ENCODE data around the gene TMEM86B.

TMEM86B gene

DNA sequence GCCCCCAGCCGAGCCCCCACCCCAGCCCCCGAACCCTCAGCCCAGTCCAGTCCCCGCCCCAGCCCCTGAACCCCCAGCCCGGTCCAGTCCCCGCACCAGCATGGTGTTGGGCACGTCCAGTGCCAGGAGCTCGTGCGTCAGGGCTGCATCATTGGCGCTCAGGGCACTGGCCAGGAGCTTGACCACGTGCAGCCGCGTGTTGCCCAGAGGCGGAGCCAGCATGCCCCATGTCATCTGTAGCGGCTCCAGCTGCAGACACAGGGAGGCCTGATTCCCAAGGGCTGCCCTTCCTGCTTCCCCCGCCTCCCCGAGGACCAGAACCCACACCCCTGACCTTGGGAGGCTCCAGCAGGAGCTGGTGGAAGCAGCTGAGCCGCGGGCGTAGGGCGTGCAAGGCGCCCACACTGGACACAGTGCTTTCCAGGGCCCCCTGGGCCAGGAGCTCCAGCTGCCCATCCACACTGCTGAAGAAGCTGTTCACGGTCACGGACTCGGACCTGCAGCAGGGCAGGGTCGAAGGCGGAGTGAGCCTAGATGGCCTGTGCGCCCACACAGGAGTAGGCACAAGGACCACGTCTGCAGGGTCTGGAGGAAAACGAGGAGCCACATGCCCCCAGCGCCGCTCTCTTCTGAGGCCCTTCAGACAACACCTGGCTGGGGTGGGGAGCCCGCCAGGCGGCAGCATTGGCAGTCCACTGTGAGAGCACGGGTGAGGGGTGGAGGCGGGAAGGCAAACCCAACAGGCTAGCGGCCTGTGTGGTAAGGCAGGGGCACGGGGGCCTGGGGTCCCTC, 12.8 kb upstream of the TMEM86B start:
- H3K4me1 Mint-ChIP-seq: peaks cover 4% of the 10 kb centered on the region
- no peaks in the 10 kb centered on the region for H3K9me3 Mint-ChIP-seq
- no peak overlapping the region for H3K4me3 Mint-ChIP-seq
- DNase-seq (ENCODE audit: low spot score in 2 of 2): no peak
- no peak overlapping the region for H3K27ac Mint-ChIP-seq
- no peak for ATAC-seq (ENCODE audit: low read depth)
- H3K27me3 Mint-ChIP-seq: no peaks in the 10 kb centered on the region
- H3K36me3 Mint-ChIP-seq: peaks cover 34% of the 10 kb centered on the region

DNA sequence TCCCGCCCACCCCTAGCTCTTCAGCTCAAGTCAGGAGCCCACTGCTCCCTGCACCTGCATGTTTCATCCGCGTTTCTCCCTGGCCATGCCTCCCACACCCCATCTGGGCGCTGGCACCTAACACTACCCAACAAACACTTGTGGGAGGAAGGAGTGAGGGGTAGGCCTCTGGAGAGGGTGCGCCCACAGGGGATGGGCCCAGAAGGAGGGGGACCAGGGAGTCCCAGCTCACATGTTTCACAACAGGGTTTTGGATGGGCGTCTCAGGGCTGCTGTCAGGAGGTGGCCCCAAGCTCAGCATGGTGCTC, 12.1 kb upstream of the TMEM86B start:
- no peak for DNase-seq (ENCODE audit: low spot score in 2 of 2)
- ATAC-seq (ENCODE audit: low read depth): no peak
- no peaks in the 10 kb centered on the region for H3K27me3 Mint-ChIP-seq
- no peak overlapping the region for H3K27ac Mint-ChIP-seq
- H3K4me1 Mint-ChIP-seq: peaks cover 2% of the 10 kb centered on the region
- no peak overlapping the region for H3K4me3 Mint-ChIP-seq
- no peaks in the 10 kb centered on the region for H3K9me3 Mint-ChIP-seq
- H3K36me3 Mint-ChIP-seq: peaks cover 36% of the 10 kb centered on the region

DNA sequence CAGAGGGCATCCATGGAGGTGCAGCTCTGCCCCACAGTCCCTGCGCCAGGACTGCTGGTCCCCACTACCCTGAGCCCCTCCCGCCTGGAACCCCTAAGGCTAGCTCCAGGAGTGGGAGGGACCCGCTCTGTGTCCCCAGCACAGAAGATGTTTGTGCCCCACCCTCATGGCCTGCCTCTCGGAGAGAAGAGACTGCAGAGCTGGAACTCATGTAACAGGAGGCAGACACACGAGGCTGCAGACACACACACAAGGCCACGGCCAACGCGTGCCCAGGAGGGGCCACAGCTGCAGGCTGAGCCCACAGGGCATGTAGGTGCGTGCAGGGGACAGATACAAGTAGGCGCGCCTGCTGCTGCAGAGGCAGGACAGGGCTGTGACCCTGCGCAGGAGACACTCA, 10.4 kb upstream of the TMEM86B start:
- Mint-ChIP-seq H3K9me3 (no peaks in the 10 kb centered on the region), H3K4me1 (peaks cover 2% of the 10 kb centered on the region), H3K36me3 (peaks cover 42% of the 10 kb centered on the region), H3K4me3 (no peak overlapping the region), H3K27ac (no peak overlapping the region), H3K27me3 (no peaks in the 10 kb centered on the region)
- ATAC-seq (ENCODE audit: low read depth) (no peak), DNase-seq (ENCODE audit: low spot score in 2 of 2) (no peak)

DNA sequence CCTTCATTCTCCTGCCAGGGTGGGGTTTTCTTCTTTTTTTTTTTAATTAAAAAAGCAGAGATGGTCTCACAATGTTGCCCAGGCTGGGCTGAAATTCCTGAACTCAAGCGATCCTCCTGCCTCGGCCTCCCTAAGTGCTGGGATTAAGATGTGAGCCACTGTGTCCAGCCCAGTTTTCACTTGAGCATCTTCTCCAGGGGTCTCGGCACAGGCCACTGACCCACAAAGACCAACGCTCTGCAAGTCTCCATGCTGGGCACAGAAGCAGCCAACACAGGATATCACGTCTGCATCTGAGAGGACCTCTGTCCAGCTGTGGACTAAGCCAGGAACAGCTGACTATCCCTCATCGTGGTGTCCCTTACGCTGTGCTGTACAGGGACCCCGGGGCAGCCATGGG, 9.5 kb upstream of the TMEM86B start:
- Mint-ChIP-seq H3K36me3 (peaks cover 43% of the 10 kb centered on the region), H3K27me3 (no peaks in the 10 kb centered on the region), H3K27ac (no peak overlapping the region), H3K4me3 (no peak overlapping the region), H3K4me1 (peaks cover 2% of the 10 kb centered on the region), H3K9me3 (no peaks in the 10 kb centered on the region)
- ATAC-seq (ENCODE audit: low read depth) (no peak), DNase-seq (ENCODE audit: low spot score in 2 of 2) (no peak)

DNA sequence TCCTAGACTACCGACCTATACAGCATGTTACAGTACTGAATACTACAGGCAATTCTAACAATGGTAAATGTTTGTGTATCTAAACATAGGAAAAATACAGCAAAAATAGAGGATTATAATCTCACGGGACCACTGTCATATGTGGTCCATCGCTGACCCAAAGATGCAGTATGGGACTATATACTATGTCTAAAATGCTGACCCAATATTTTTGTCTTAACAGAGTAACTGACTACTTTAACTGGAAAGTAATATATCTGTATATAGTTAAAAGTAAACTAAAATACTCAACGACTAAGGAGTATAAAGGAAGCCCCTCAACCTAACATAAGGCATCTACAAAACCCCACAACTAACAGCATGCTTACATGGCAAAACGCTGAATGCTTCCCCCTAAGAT, 4.4 kb upstream of the TMEM86B start:
- peaks cover 2% of the 10 kb centered on the region for H3K4me1 Mint-ChIP-seq
- H3K27me3 Mint-ChIP-seq: no peaks in the 10 kb centered on the region
- H3K4me3 Mint-ChIP-seq: no peak overlapping the region
- ATAC-seq (ENCODE audit: low read depth) (no peak), DNase-seq (ENCODE audit: low spot score in 2 of 2) (no peak)
- H3K9me3 Mint-ChIP-seq: no peaks in the 10 kb centered on the region
- no peak overlapping the region for H3K27ac Mint-ChIP-seq
- H3K36me3 Mint-ChIP-seq: peaks cover 41% of the 10 kb centered on the region

DNA sequence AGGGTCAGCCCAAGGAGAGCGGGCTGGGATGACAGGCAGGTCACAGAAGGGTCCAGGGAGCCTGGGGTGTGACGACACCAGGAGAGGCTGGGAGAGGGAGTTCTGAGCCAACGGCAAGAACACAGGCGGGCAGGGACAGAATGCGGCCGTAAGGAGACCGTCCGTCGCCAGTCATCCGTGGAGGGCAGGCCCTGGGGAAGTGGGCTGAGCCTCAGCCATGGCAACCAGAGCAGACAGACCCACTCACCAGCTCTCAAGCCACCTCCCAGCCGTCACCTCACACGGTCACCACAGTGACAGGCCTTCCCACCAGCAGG, 3.7 kb upstream of the TMEM86B start:
- Mint-ChIP-seq H3K4me3 (no peak overlapping the region), H3K36me3 (peaks cover 42% of the 10 kb centered on the region), H3K9me3 (no peaks in the 10 kb centered on the region), H3K4me1 (peaks cover 2% of the 10 kb centered on the region), H3K27me3 (no peaks in the 10 kb centered on the region), H3K27ac (no peak overlapping the region)
- ATAC-seq (ENCODE audit: low read depth) (no peak), DNase-seq (ENCODE audit: low spot score in 2 of 2) (no peak)

DNA sequence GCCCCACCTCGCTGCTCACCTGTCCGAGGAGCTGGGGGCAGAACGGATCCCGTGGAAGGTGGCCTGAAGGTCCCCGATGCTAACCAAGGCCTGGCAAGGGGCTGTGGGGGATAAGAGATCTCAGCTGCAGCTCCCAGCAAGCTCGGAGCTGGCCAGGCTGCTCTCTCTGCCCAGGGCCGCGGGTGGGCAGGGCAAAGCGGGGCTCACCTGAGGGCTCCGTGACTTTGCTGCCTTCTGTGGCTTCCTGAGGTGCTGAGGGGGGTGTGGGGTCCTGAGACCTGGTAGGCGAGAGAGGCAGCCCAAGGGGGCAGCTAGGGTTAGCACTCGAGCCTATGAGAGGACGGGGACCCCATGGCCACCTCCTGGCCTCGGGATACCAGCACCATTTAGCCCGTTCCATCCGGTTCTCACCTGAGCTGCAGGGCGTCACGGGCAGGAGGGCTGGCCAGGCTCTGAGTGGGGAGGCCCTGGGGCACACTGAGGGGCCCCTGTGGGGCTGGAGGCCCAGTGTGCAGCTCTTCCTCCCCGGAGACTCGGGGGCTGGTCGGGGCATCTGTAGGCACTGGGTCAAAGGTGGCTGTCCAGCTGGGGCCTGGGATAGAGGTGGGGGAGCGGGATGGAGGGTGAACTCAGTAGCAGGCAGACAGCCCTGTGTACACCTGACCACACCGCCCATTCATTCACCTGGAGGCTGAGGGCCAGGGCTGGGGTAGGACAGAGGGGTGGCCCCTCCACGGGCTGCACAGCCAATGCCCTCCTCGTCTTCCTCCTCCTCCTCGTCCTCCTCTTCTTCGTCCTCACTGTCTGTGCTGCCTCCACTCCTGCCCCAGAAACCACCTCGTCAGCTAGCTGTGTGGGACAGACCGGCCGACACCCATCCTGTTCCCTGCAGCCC, 3.1 kb upstream of the TMEM86B start:
- H3K27ac Mint-ChIP-seq: no peak overlapping the region
- peaks cover 2% of the 10 kb centered on the region for H3K4me1 Mint-ChIP-seq
- H3K4me3 Mint-ChIP-seq: no peak overlapping the region
- no peaks in the 10 kb centered on the region for H3K9me3 Mint-ChIP-seq
- ATAC-seq (ENCODE audit: low read depth) (no peak), DNase-seq (ENCODE audit: low spot score in 2 of 2) (no peak)
- H3K27me3 Mint-ChIP-seq: no peaks in the 10 kb centered on the region
- H3K36me3 Mint-ChIP-seq: peaks cover 36% of the 10 kb centered on the region

DNA sequence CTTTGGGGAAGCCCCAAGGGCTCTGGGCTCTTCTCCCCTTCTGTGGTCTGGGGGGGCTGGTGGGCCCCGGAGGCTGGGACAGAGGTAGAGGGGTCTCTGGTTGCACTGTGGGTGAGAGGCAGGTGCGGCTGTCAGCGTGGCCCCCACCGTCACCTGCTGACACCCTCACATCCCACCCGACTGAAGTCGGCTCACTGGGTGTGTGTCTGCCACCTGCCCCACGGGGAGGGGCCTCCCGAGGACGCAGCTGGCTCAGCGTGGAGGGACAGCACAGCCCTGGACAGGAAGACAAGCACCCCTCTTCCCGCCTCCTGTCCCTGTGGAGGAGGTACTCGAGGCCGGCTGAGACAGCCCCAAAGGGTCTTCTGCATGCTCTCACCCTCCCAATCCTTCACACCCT, 2.2 kb upstream of the TMEM86B start:
- Mint-ChIP-seq H3K4me3 (no peak overlapping the region), H3K9me3 (no peaks in the 10 kb centered on the region), H3K36me3 (peaks cover 31% of the 10 kb centered on the region), H3K27ac (no peak overlapping the region), H3K4me1 (peaks cover 2% of the 10 kb centered on the region), H3K27me3 (no peaks in the 10 kb centered on the region)
- no peak for ATAC-seq (ENCODE audit: low read depth)
- DNase-seq (ENCODE audit: low spot score in 2 of 2): no peak

DNA sequence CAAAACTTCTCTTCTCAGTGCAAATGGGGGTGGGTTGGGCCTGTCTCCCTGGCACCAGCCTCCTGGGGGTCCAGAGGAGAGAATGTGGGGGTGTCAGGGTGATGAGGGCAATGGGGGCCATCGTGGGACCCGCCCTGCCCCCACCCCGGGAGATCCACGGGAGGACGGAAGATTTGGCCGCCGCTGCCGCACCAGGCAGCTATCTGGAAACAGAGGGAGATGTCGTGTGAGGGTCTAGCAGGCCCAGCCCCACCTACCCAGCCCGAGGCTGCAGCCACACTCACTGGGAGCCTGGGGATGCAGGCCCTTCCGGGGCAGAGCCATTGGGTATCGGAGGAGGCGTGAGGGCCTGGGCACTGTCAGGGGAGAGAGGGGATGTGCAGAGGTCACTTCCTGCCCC, 1.8 kb upstream of the TMEM86B start:
- no peaks in the 10 kb centered on the region for H3K9me3 Mint-ChIP-seq
- H3K36me3 Mint-ChIP-seq: peaks cover 31% of the 10 kb centered on the region

DNA sequence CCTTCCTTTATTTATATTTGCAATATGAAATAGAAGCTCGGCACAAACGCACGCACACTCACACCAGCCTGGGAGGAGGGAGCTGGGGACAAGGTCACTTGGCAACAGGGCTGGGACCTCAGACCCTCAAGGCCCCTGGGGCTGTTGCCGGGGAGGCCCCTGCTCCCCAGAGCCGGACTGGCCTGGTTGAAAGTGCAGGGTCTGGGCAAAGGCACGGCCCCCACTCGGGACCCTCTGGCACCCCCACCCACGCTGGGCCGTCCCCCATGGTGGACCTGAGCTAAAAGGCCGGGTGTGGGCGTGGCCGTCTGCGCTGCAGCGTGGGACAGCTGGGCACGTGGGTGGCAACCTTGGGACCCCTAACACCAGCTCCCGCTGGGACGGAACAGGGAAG, 1.2 kb upstream of the TMEM86B start:
- Mint-ChIP-seq H3K36me3 (peaks cover 29% of the 10 kb centered on the region), H3K27me3 (no peaks in the 10 kb centered on the region), H3K27ac (peak overlapping the region; percentile 28), H3K4me3 (no peak overlapping the region), H3K4me1 (peaks cover 7% of the 10 kb centered on the region), H3K9me3 (no peaks in the 10 kb centered on the region)
- no peak for DNase-seq (ENCODE audit: low spot score in 2 of 2)
- no peak for ATAC-seq (ENCODE audit: low read depth)

More for the DNA sequence above, 1.8 kb upstream of the TMEM86B start:
- no peak for DNase-seq (ENCODE audit: low spot score in 2 of 2)
- no peak for ATAC-seq (ENCODE audit: low read depth)
- no peak overlapping the region for H3K4me3 Mint-ChIP-seq
- H3K4me1 Mint-ChIP-seq: peaks cover 6% of the 10 kb centered on the region
- no peaks in the 10 kb centered on the region for H3K27me3 Mint-ChIP-seq
- H3K27ac Mint-ChIP-seq: peak overlapping the region; percentile 28

DNA sequence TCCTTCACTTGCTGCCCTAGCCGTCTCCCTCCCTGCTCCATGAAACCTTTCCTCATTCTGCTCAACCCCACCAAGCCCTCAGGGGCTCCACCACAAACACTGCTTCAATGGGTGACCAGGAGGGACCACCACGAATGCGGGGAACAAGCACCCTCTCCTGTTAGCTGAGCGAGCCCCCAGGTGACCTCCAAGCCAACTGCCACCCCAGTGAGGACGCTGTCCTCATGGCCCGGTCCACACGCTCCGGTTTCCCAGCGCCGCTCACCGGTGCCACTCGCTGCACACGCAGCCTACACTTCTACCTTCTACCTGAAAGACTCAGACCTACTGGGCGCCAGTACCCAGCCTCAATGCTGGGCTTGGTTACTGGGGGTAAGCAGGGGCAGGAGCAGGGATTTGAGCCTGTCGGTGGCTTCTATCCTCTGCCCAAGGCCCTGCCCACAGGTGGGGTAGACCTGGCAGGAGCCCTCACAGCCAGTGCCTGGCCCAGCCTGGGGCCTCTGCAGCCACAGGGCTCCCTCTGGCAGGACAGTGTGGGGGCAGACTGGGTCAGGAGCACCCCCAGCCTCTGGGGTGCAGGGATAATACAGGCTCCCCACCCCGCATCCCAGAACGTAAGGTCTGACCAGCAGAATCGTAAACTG, 704 bp upstream of the TMEM86B start:
- no peak overlapping the region for H3K27ac Mint-ChIP-seq

DNA sequence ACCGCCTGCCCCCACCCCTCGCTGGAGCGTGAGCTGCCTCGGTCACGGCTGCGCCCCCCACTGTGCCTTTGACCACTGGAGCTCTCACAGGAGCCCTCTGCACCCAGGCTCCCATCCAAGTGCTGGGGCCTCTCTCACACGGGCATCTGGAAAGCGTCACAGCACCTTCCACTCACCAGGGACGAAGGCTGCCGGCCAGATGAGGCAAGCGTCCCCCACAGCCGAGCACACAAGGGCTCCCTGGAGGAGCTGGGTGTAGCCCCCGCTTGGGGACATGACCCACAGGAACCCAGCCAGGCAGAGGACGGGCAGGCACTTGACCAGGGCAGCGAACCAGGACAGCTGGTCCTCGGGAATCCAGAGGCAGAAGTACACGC, 560 bp downstream of the TMEM86B start:
- Mint-ChIP-seq H3K36me3 (peaks cover 23% of the 10 kb centered on the region), H3K27me3 (no peaks in the 10 kb centered on the region), H3K27ac (peak overlapping the region; percentile 80), H3K4me3 (no peak overlapping the region), H3K9me3 (no peaks in the 10 kb centered on the region), H3K4me1 (peaks cover 7% of the 10 kb centered on the region)
- no peak for DNase-seq (ENCODE audit: low spot score in 2 of 2)
- ATAC-seq (ENCODE audit: low read depth): no peak

More for the DNA sequence above, 704 bp upstream of the TMEM86B start:
- ATAC-seq (ENCODE audit: low read depth) (no peak), DNase-seq (ENCODE audit: low spot score in 2 of 2) (no peak)
- Mint-ChIP-seq H3K36me3 (peaks cover 25% of the 10 kb centered on the region), H3K9me3 (no peaks in the 10 kb centered on the region), H3K4me3 (no peak overlapping the region), H3K4me1 (peaks cover 7% of the 10 kb centered on the region), H3K27me3 (no peaks in the 10 kb centered on the region)

DNA sequence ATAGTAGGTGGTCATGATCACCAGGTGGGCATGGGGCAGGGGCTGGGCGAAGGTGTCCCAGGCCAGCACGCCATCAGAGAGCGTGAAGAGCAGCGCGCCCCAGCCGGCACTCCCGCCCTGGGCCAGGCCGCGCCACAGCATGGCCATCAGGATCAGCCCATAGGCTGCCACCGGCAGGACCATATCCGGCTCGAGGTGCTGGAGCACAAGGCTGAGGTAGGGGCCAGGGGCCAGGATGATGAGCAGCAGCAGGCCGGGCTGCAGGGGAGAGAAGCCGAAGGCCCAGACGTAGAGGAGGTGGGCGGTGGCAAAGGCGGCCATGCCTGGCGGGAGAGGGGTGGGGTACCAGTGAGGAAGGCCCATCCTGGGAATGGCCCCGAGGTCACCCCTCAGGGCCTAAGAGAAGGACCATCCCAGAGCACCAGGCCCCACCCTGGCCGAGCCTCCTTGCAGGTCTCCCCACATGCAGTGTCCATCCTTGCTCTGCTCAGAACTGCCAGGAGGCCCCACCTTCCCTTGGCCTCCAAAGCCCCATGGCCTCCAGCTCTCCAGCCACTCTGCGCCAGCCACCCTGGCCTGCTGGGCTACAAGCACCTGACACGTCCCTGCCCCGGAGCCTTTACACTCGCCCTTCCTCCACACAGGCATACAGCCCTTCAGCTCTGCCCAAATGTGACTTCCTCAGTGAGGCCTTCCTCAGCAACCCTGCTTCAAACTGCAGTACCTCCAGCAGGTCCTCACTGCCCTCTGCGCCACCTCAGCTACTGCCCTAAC, 1.1 kb downstream of the TMEM86B start:
- no peak for DNase-seq (ENCODE audit: low spot score in 2 of 2)
- Mint-ChIP-seq H3K4me1 (peaks cover 7% of the 10 kb centered on the region), H3K27ac (peak overlapping the region; percentile 80), H3K4me3 (no peak overlapping the region), H3K27me3 (no peaks in the 10 kb centered on the region), H3K36me3 (peaks cover 23% of the 10 kb centered on the region), H3K9me3 (no peaks in the 10 kb centered on the region)
- ATAC-seq (ENCODE audit: low read depth): no peak

DNA sequence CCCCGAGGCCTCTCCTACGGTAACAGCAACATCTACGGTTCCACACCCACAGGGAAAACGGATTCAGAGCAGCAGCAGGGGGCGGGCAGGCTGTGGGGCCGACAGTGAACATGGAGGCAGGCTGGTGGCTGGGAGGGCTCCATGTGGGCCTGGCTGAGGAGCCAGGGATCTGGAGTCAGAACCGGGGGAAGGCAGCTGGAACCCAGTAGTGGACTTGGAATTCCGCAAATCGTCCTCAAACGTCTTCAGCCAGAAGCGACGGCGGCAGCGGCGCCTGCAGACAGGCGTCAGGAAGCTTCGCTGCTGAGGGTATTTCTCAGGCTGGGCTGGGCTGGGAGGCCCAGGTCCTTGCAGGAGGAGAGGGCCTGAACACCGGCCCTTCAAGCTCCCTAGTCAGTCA, 1.8 kb downstream of the TMEM86B start:
- H3K36me3 Mint-ChIP-seq: peaks cover 21% of the 10 kb centered on the region
- H3K9me3 Mint-ChIP-seq: no peaks in the 10 kb centered on the region
- no peak overlapping the region for H3K4me3 Mint-ChIP-seq
- H3K27ac Mint-ChIP-seq: no peak overlapping the region
- ATAC-seq (ENCODE audit: low read depth): no peak
- H3K4me1 Mint-ChIP-seq: peaks cover 7% of the 10 kb centered on the region
- H3K27me3 Mint-ChIP-seq: no peaks in the 10 kb centered on the region
- DNase-seq (ENCODE audit: low spot score in 2 of 2): no peak

Data from memory B cell (primary cell).